Measurements from ENCODE around the gene C6orf132.

DNA sequence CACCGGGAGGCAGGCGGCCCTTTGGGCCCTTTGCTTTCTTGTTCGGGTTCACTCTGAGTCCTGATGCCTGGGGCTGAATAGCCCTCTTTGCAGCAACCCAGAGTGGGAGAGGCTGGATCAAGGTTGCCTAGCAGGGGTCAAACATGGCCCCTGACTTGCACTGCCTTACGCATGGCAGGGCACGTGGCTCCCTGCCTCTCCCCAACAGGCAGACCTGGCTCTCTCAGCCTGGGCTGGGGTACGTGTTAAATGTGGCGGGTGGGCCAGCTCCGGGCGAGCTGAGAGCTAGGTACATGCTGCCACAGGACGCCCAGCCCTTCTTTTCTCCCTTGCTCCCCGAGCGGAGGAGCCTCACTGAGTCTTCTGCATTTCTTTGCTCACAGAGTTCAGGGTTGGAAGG is 7.3 kb downstream of the C6orf132 start:
- TF ChIP-seq, protein P1, sequence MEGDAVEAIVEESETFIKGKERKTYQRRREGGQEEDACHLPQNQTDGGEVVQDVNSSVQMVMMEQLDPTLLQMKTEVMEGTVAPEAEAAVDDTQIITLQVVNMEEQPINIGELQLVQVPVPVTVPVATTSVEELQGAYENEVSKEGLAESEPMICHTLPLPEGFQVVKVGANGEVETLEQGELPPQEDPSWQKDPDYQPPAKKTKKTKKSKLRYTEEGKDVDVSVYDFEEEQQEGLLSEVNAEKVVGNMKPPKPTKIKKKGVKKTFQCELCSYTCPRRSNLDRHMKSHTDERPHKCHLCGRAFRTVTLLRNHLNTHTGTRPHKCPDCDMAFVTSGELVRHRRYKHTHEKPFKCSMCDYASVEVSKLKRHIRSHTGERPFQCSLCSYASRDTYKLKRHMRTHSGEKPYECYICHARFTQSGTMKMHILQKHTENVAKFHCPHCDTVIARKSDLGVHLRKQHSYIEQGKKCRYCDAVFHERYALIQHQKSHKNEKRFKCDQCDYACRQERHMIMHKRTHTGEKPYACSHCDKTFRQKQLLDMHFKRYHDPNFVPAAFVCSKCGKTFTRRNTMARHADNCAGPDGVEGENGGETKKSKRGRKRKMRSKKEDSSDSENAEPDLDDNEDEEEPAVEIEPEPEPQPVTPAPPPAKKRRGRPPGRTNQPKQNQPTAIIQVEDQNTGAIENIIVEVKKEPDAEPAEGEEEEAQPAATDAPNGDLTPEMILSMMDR (IDR thresholded peaks at IDR 0.05 in 4 of 5, conservative IDR thresholded peaks at IDR 0.05 in 1 of 5) = no peak
- TF ChIP-seq POLR2A (IDR thresholded peaks at IDR 0.05) = no peak
